Ovary (tissue), 9 donors: ENCODE results near the gene HPSE2. TPM values are rescaled to one million over a fixed set of nuclear protein-coding genes. Genes with fewer than 3 reads are reported as not detected.

Source experiments
- DNase-seq, 5 donors: peaks; one replicate each; pipeline ENCODE4 v3.0.0-alpha.2; 2019 to 2020
- H3K27ac ChIP-seq, 2 donors: fragments of 200-600 bp; one replicate each; pipeline versions ENCODE4 v1.5.1 to v1.8.0; 2019 to 2022
- H3K27me3 ChIP-seq: fragments of 200-600 bp; one replicate; pipeline ENCODE4 v1.8.0; 2022
- H3K36me3 ChIP-seq: fragments of 200-600 bp; sonication (generic); one replicate; pipeline ENCODE4 v1.5.1; 2019
- H3K4me1 ChIP-seq: one replicate; pipeline ENCODE4 v1.8.1; 2013; ENCODE audit warnings: mild to moderate bottlenecking, moderate library complexity; ENCODE audit not compliant: insufficient read depth
- H3K4me3 ChIP-seq: fragments of 200-600 bp; sonication (generic); one replicate; pipeline ENCODE4 v1.5.1; 2017
- H3K9me3 ChIP-seq, 2 donors: fragments of 200-600 bp in 1 of 2; sonication (generic) in 1 of 2; one replicate each; pipeline versions ENCODE4 v1.5.1 to v1.8.1; 2013 to 2019; ENCODE audit warnings: mild to moderate bottlenecking in 1 of 2, moderate library complexity in 1 of 2
- CTCF ChIP-seq, 3 donors: fragments of 450-650 bp in 2 of 3; fragments of 200-600 bp in 1 of 3; IDR thresholded peaks; one replicate each; pipeline versions ENCODE4 v1.5.1 to v1.8.0; 2016 to 2022; ENCODE audit warnings: antibody characterized with exemption in 3 of 3, mild to moderate bottlenecking in 1 of 3
- EP300 ChIP-seq: sonication (generic); formaldehyde crosslinking; IDR thresholded peaks from one replicate; pipeline ENCODE4 v1.6.1; 2017; ENCODE audit warnings: antibody characterized with exemption
- POLR2A ChIP-seq: fragments of 450-650 bp; IDR thresholded peaks from one replicate; pipeline ENCODE4 v1.6.1; 2017; ENCODE audit warnings: antibody characterized with exemption, mild to moderate bottlenecking, moderate library complexity
- WGBS, 3 donors: extraction: QIAGEN DNeasy Blood & Tissue Kit in 1 of 3; methylation state at CpG; one replicate each; pipeline versions ENCODE4 v1.1.5 to v1.1.7; 2013 to 2017; 5-methylcytosine and 5-hydroxymethylcytosine counted together
- intact Hi-C, 4 donors: fragments of 100-400 bp; cut with DNase I; formaldehyde crosslinking; loops; one replicate each; pipeline versions ENCODE4 v1.11.0 to v1.15.1; 2022 to 2023
- polyA plus RNA-seq, 2 donors: library from polyadenylated mRNA; stranded (reverse); fragments of 200-250 nt in 1 of 2; fragments of 350-450 nt in 1 of 2; fragmentation: Illumina TruSeq in 1 of 2; extraction: RNeasy Lipid Tissue Mini Kit (QIAGEN cat#74804) in 1 of 2; gene quantifications; one replicate each; pipeline ENCODE4 v1.2.3, GENCODE V29; 2013 to 2014
- total RNA-seq, 7 donors: library from RNA; depleted of rRNA in 2 of 7; stranded (reverse); fragments of >200 nt in 2 of 7; fragmentation: NEBNext Ultra II Directional in 3 of 7; extraction: Animal tissue kit (Norgen Biotek cat#: 25700) in 3 of 7; gene quantifications; one replicate each; pipeline versions ENCODE4 v1.1.0 to v1.2.4, GENCODE V29; 2016 to 2023
- donor health status: DM: no; HTN: no; CAD: no; lungs with moderate emphysema.
- donor health status: DM: no; HTN: no; CAD: no.
- donor health status: Bipolar disorder and iron deficiency.
- donor health status: DM: yes; HTN: yes; CAD: no.
- donor health status: DM: no; HTN: no; CAD: no.
- donor health status: DM: yes; HTN: yes; CAD: no.

Gene HPSE2
- total and polyA plus RNA-seq, 9 donors, result 0.07 to 1.2 (median 0.12) TPM; not detected in 4

GRCh38 chr10:98611436-98611835 lies 624.2 kb downstream of the HPSE2 start:
- Histone ChIP-seq H3K27me3 (no peaks in the 10 kb centered on the region), H3K36me3 (no peaks in the 10 kb centered on the region), H3K4me1 (no peaks in the 10 kb centered on the region), H3K9me3 (no peaks in the 10 kb centered on the region), H3K4me3 (no peak overlapping the region), H3K27ac (no peak overlapping the region)
- TF ChIP-seq CTCF (IDR thresholded peaks at IDR 0.05) (no peak), EP300 (no peak), POLR2A (no peak)
- 72 to 83% (median 77%) methylated on average over 2 of the region's 2 CpGs for WGBS, 3 donors
- DNase-seq, result no peak
- intact Hi-C loops, result no loop called here

- Histone ChIP-seq H3K4me1 (no peaks in the 10 kb centered on the region), H3K4me3 (no peak overlapping the region), H3K27me3 (no peaks in the 10 kb centered on the region), H3K27ac (no peak overlapping the region), H3K36me3 (no peaks in the 10 kb centered on the region), H3K9me3 (no peaks in the 10 kb centered on the region)
- WGBS, 3 donors, result 44 to 52% (median 47%) methylated on average over 5 of the region's 5 CpGs
- DNase-seq, result no peak
- intact Hi-C loops, result no loop called here
- TF ChIP-seq POLR2A (no peak), CTCF (IDR thresholded peaks at IDR 0.05) (no peak), EP300 (no peak)
Observed at GRCh38 chr10:98610836-98611235, 624.8 kb downstream of the HPSE2 start.

GRCh38 chr10:98610301-98610700 lies 625.4 kb downstream of the HPSE2 start:
- TF ChIP-seq POLR2A (no peak), EP300 (no peak), CTCF (IDR thresholded peaks at IDR 0.05) (no peak)
- Histone ChIP-seq H3K27me3 (no peaks in the 10 kb centered on the region), H3K27ac (no peak overlapping the region), H3K36me3 (no peaks in the 10 kb centered on the region), H3K4me1 (no peaks in the 10 kb centered on the region), H3K9me3 (no peaks in the 10 kb centered on the region), H3K4me3 (no peak overlapping the region)
- 92 to 95% (median 95%) methylated on average over 1 of the region's 1 CpG for WGBS, 3 donors
- intact Hi-C loops, result no loop called here
- DNase-seq, result no peak

- intact Hi-C loops, result no loop called here
- no peaks in the 10 kb centered on the region for H3K4me1 ChIP-seq
- H3K4me3 ChIP-seq, result no peak overlapping the region
- TF ChIP-seq POLR2A, result no peak
- no peaks in the 10 kb centered on the region for H3K9me3 ChIP-seq
- H3K27ac ChIP-seq, result no peak overlapping the region
- no peak for DNase-seq
- H3K36me3 ChIP-seq, result no peaks in the 10 kb centered on the region
- 92 to 93% (median 92%) methylated on average over 2 of the region's 2 CpGs for WGBS, 3 donors
- H3K27me3 ChIP-seq, result no peaks in the 10 kb centered on the region
Observed at GRCh38 chr10:98609265-98609664, 626.4 kb downstream of the HPSE2 start.

GRCh38 chr10:98608411-98608810 lies 627.2 kb downstream of the HPSE2 start:
- no peaks in the 10 kb centered on the region for H3K9me3 ChIP-seq
- DNase-seq, result no peak
- H3K27me3 ChIP-seq, result no peaks in the 10 kb centered on the region
- H3K4me3 ChIP-seq, result no peak overlapping the region
- 11 to 22% (median 20%) methylated on average over 5 of the region's 5 CpGs for WGBS, 3 donors
- H3K36me3 ChIP-seq, result no peaks in the 10 kb centered on the region
- no peaks in the 10 kb centered on the region for H3K4me1 ChIP-seq
- intact Hi-C loops, result no loop called here
- no peak for TF ChIP-seq POLR2A
- no peak for TF ChIP-seq CTCF (IDR thresholded peaks at IDR 0.05)
- no peak for TF ChIP-seq EP300
- no peak overlapping the region for H3K27ac ChIP-seq
